IMR-90 (cell line): Measurements from ENCODE around the gene KDM3B. TPM values are rescaled to one million over a fixed set of nuclear protein-coding genes. Genes with fewer than 3 reads are reported as not detected.

Experiments used
- ATAC-seq: fragments of 200-7000 bp; cut with Tn5 transposase; 2 replicates; pipeline ENCODE4 v1.9.1; 2020; ENCODE audit warnings: low read depth, mild to moderate bottlenecking, moderate library complexity
- BruUV-seq: library from RNA; stranded (reverse); fragments of 400-500 nt; replicated peaks from 2 replicates; lab custom pipeline; 2021; lab: Mats Ljungman, UMichigan
- CTCF ChIA-PET: fragments of 300-600 bp; formaldehyde crosslinking; extraction: SDS; loops from one replicate; lab custom pipeline; 2021; ENCODE audit warnings: antibody characterized with exemption; lab: Yijun Ruan, JAX
- POLR2A ChIA-PET: fragments of 300-600 bp; sonication (Branson Sonifier 250); formaldehyde crosslinking; loops from one replicate; lab custom pipeline; 2022; ENCODE audit warnings: antibody characterized with exemption; ENCODE audit not compliant: unreplicated experiment; lab: Charles Lee
- DNase-seq: peaks from one replicate; pipeline ENCODE4 v3.0.0; 2013
- H2AFZ ChIP-seq: replicated peaks from 2 replicates; pipeline ENCODE3; 2013; ENCODE audit warnings: low read length, mild to moderate bottlenecking; ENCODE audit not compliant: poor library complexity
- H2AK5ac ChIP-seq: 2 replicates; pipeline ENCODE4 v1.6.1; 2013; ENCODE audit warnings: low read depth, low read length, inconsistent platforms
- H2AK9ac ChIP-seq: replicated peaks from 2 replicates; pipeline ENCODE3; 2013; ENCODE audit warnings: mild to moderate bottlenecking, low read depth, low read length, moderate library complexity; ENCODE audit not compliant: poor library complexity
- H2BK120ac ChIP-seq: 2 replicates; pipeline ENCODE4 v1.6.1; 2013; ENCODE audit warnings: low read depth, low read length, inconsistent platforms
- H2BK15ac ChIP-seq: 3 replicates; pipeline ENCODE4 v1.6.1; 2013; ENCODE audit warnings: low read depth, low read length, inconsistent platforms
- H2BK20ac ChIP-seq: 2 replicates; pipeline ENCODE4 v1.6.1; 2013; ENCODE audit warnings: low read depth, mild to moderate bottlenecking, inconsistent platforms, low read length, moderate library complexity
- H2BK5ac ChIP-seq: 2 replicates; pipeline ENCODE4 v1.6.1; 2013; ENCODE audit warnings: mild to moderate bottlenecking, low read depth, low read length, inconsistent platforms; ENCODE audit not compliant: poor library complexity, severe bottlenecking
- H3K14ac ChIP-seq: replicated peaks from 2 replicates; pipeline ENCODE4 v1.6.1; 2013; ENCODE audit warnings: low read depth, low read length, inconsistent platforms
- H3K18ac ChIP-seq: 2 replicates; pipeline ENCODE4 v1.6.1; 2013; ENCODE audit warnings: low read depth, low read length, control low read depth
- H3K23ac ChIP-seq: 2 replicates; pipeline ENCODE4 v1.6.1; 2013; ENCODE audit warnings: low read depth, low read length, inconsistent platforms
- H3K27ac ChIP-seq: 2 replicates; pipeline ENCODE4 v1.5.1; 2013; ENCODE audit warnings: mild to moderate bottlenecking, control low read depth, low read length; ENCODE audit not compliant: insufficient read depth
- H3K27me3 ChIP-seq: 2 replicates; pipeline ENCODE4 v1.6.1; 2013; ENCODE audit warnings: low read length; ENCODE audit not compliant: control insufficient read depth, insufficient read depth
- H3K36me3 ChIP-seq: 2 replicates; pipeline ENCODE4 v1.6.1; 2013; ENCODE audit warnings: low read length, mixed read lengths; ENCODE audit not compliant: control insufficient read depth, insufficient read depth
- H3K4ac ChIP-seq: 2 replicates; pipeline ENCODE4 v1.6.1; 2013; ENCODE audit warnings: low read depth, low read length, inconsistent platforms
- H3K4me1 ChIP-seq: 2 replicates; pipeline ENCODE4 v1.6.1; 2013; ENCODE audit warnings: low read length, mixed read lengths; ENCODE audit not compliant: control insufficient read depth, insufficient read depth
- H3K4me2 ChIP-seq: 2 replicates; pipeline ENCODE4 v1.6.1; 2013; ENCODE audit warnings: low read depth, mild to moderate bottlenecking, control low read depth, low read length, moderate library complexity
- H3K4me3 ChIP-seq: 2 replicates; pipeline ENCODE4 v1.5.1; 2013; ENCODE audit warnings: low read depth, mild to moderate bottlenecking, control low read depth, low read length, moderate library complexity; ENCODE audit not compliant: insufficient read depth
- H3K56ac ChIP-seq: 2 replicates; pipeline ENCODE4 v1.6.1; 2013; ENCODE audit warnings: low read length, inconsistent platforms; ENCODE audit not compliant: insufficient read depth; ENCODE audit errors: extremely low read depth
- H3K79me1 ChIP-seq, 2 experiments: 2 replicates each; pipeline ENCODE4 v1.6.1; 2013; ENCODE audit warnings: low read length in 2 of 2, inconsistent platforms in 1 of 2, low read depth in 1 of 2
- H3K9ac ChIP-seq: 2 replicates; pipeline ENCODE4 v1.6.1; 2013; ENCODE audit warnings: low read depth, low read length, control low read depth
- H3K9me1 ChIP-seq: 2 replicates; pipeline ENCODE4 v1.6.1; 2013; ENCODE audit warnings: low read length, inconsistent platforms; ENCODE audit not compliant: insufficient read depth
- H3K9me3 ChIP-seq: 2 replicates; pipeline ENCODE4 v1.6.1; 2013; ENCODE audit warnings: low read length; ENCODE audit not compliant: control insufficient read depth, insufficient read depth
- H4K20me1 ChIP-seq: 2 replicates; pipeline ENCODE4 v1.6.1; 2013; ENCODE audit warnings: low read length, inconsistent platforms; ENCODE audit not compliant: insufficient read depth
- H4K5ac ChIP-seq: 2 replicates; pipeline ENCODE4 v1.6.1; 2013; ENCODE audit warnings: mild to moderate bottlenecking, low read depth, low read length, control low read depth
- H4K8ac ChIP-seq, 2 experiments: 2 replicates each; pipeline ENCODE4 v1.6.1; 2013; ENCODE audit warnings: low read depth in 2 of 2, low read length in 2 of 2, control low read depth in 1 of 2, inconsistent platforms in 1 of 2
- H4K91ac ChIP-seq: 2 replicates; pipeline ENCODE4 v1.6.1; 2013; ENCODE audit warnings: low read depth, low read length, inconsistent platforms; ENCODE audit not compliant: insufficient read depth
- CEBPB ChIP-seq: IDR thresholded peaks from 2 replicates; pipeline ENCODE4 v1.6.1; 2012; ENCODE audit warnings: low read depth, low read length, improper control_type of control experiment
- CHD1 ChIP-seq: IDR thresholded peaks from 2 replicates; pipeline ENCODE4 v1.6.1; 2012; ENCODE audit warnings: low read depth, low read length, improper control_type of control experiment
- CTCF ChIP-seq: conservative IDR thresholded peaks from 2 replicates; pipeline ENCODE4 v1.5.1; 2012; ENCODE audit warnings: mild to moderate bottlenecking, low read depth, low read length, improper control_type of control experiment
- ELK1 ChIP-seq: fragments of 150-350 bp; IDR thresholded peaks from 2 replicates; pipeline ENCODE4 v1.6.1; 2016; ENCODE audit warnings: low read depth, mild to moderate bottlenecking, low read length, moderate library complexity, borderline replicate concordance
- MAFK ChIP-seq: IDR thresholded peaks from 2 replicates; pipeline ENCODE4 v1.6.1; 2012; ENCODE audit warnings: low read depth, low read length, improper control_type of control experiment
- MXI1 ChIP-seq: IDR thresholded peaks from 2 replicates; pipeline ENCODE4 v1.6.1; 2012; ENCODE audit warnings: low read depth, mild to moderate bottlenecking, low read length, moderate library complexity, borderline replicate concordance
- NFE2L2 ChIP-seq: fragments of 150-350 bp; IDR thresholded peaks from 2 replicates; pipeline ENCODE4 v1.6.1; 2016; ENCODE audit warnings: low read depth, mild to moderate bottlenecking, low read length
- POLR2A ChIP-seq: IDR thresholded peaks from 2 replicates; pipeline ENCODE4 v1.6.1; 2012; ENCODE audit warnings: mild to moderate bottlenecking, low read depth, low read length
- RAD21 ChIP-seq: IDR thresholded peaks from 2 replicates; pipeline ENCODE4 v1.6.1; 2012; ENCODE audit warnings: low read length, improper control_type of control experiment
- RCOR1 ChIP-seq: IDR thresholded peaks from 2 replicates; pipeline ENCODE4 v1.6.1; 2012; ENCODE audit warnings: mild to moderate bottlenecking, low read length, improper control_type of control experiment; ENCODE audit not compliant: insufficient replicate concordance
- RFX5 ChIP-seq: IDR thresholded peaks from 2 replicates; pipeline ENCODE4 v1.8.0; 2012; ENCODE audit warnings: low read depth, mild to moderate bottlenecking, low read length, moderate library complexity
- WGBS, 2 experiments: methylation state at CpG; one replicate each; pipeline versions ENCODE4 v1.1.5 to v1.1.7; 2013; ENCODE audit warnings: missing lambda C conversion rate in 2 of 2; ENCODE audit not compliant: insufficient read length in 1 of 2; ENCODE audit errors: extremely low coverage in 2 of 2; 5-methylcytosine and 5-hydroxymethylcytosine counted together
- dilution Hi-C: fragments of 300-500 bp; cut with HindIII; formaldehyde crosslinking; loops from one replicate; pipeline ENCODE4 v1.14.3; 2018; ENCODE audit warnings: low sequenced_read_pairs; ENCODE audit not compliant: unreplicated experiment
- in situ Hi-C: fragments of 300-500 bp; cut with MboI; formaldehyde crosslinking; loops from 3 replicates; pipeline ENCODE4 v1.14.3; 2019; ENCODE audit warnings: low sequenced_read_pairs, inconsistent platforms, mixed read lengths
- intact Hi-C: fragments of 100-400 bp; cut with micrococcal nuclease; formaldehyde crosslinking; loops from 2 replicates; pipeline ENCODE4 v1.10.0; 2022
- polyA plus RNA-seq, 3 experiments: library from polyadenylated mRNA; depleted of rRNA; stranded (reverse); fragments of >200 nt; gene quantifications; 2 replicates each; pipeline ENCODE4 v1.2.3, GENCODE V29; 2012; ENCODE audit warnings: low replicate concordance in 1 of 3
- total RNA-seq: library from RNA; depleted of rRNA; stranded (reverse); fragments of >200 nt; gene quantifications from 2 replicates; pipeline ENCODE4 v1.2.3, GENCODE V29; 2012

Gene KDM3B
- total and polyA plus RNA-seq, 2 of the 4 experiments (the other 2 are of a cell fraction), result 19.4 to 35.8 TPM

- WGBS, 2 experiments, result no CpG with 5 or more reads among the region's 3 CpGs
- no peak overlapping the region for H3K23ac ChIP-seq
- no peak overlapping the region for H3K18ac ChIP-seq
- H4K91ac ChIP-seq, result no peak overlapping the region
- H2BK5ac ChIP-seq, result no peak overlapping the region
- H3K56ac ChIP-seq, result no peak overlapping the region
- H2BK15ac ChIP-seq, result no peak overlapping the region
- H4K8ac ChIP-seq, result no peak overlapping the region
- H2BK120ac ChIP-seq, result no peak overlapping the region
- no peak overlapping the region for H3K4me3 ChIP-seq
- intact Hi-C loops (no loop called here), dilution Hi-C loops (no loop called here), in situ Hi-C loops (no loop called here)
- no peak overlapping the region for H3K27ac ChIP-seq
- ATAC-seq (no peak), DNase-seq (peak; percentile 21)
- peaks cover 40 to 63% of the 10 kb centered on the region in 2 experiments for H3K79me1 ChIP-seq
- peaks cover 14% of the 10 kb centered on the region for H3K36me3 ChIP-seq
- no peak overlapping the region for H3K4me2 ChIP-seq
- H3K9me1 ChIP-seq, result peaks cover 7% of the 10 kb centered on the region; the same call in 1 of the 2 replicates
- H4K5ac ChIP-seq, result no peak overlapping the region
- BruUV-seq, result no TSS peak
- H3K9me3 ChIP-seq, result no peaks in the 10 kb centered on the region
- H3K9ac ChIP-seq, result no peak overlapping the region
- no peak overlapping the region for H2AFZ ChIP-seq
- ChIA-PET POLR2A (no interaction called here), CTCF (interaction anchor here (0.7 to 2.5 kb wide), 2 partner anchors 16 to 19 kb away, joined by 3 to 9 read pairs; no protein-coding TSS in a partner anchor)
- H2AK5ac ChIP-seq, result no peak overlapping the region
- no peak overlapping the region for H3K4ac ChIP-seq
- H2BK20ac ChIP-seq, result no peak overlapping the region
- H4K20me1 ChIP-seq, result peaks cover 34% of the 10 kb centered on the region
- no peak overlapping the region for H3K14ac ChIP-seq
- peaks cover 4% of the 10 kb centered on the region; the same call in 1 of the 2 replicates for H3K4me1 ChIP-seq
- H3K27me3 ChIP-seq, result no peaks in the 10 kb centered on the region
- H2AK9ac ChIP-seq, result no peak overlapping the region
- no peak for TF ChIP-seq NFE2L2
- TF ChIP-seq RAD21, result no peak
- TF ChIP-seq CEBPB, result no peak
- no peak for TF ChIP-seq CTCF
- no peak for TF ChIP-seq ELK1
- no peak for TF ChIP-seq POLR2A
- TF ChIP-seq MAFK, result no peak
- TF ChIP-seq CHD1, result no peak
- TF ChIP-seq RFX5, result no peak
- no peak for TF ChIP-seq RCOR1
- no peak for TF ChIP-seq MXI1
These were observed 18.1 kb downstream of the KDM3B start for GRCh38 chr5:138370537-138370936.
